HEK293T (cell line): ENCODE data around the gene NUDT15.

Source experiments
- BHLHE40 ChIP-seq: fragments of 450-650 bp; IDR thresholded peaks from 2 replicates; pipeline ENCODE4 v1.6.1; 2016; ENCODE audit warnings: mild to moderate bottlenecking, moderate library complexity, borderline replicate concordance
- ELF4 ChIP-seq: fragments of 450-650 bp; IDR thresholded peaks from 2 replicates; pipeline ENCODE4 v1.6.1; 2017; ENCODE audit warnings: antibody characterized with exemption
- FOXA1 ChIP-seq: fragments of 450-650 bp; IDR thresholded peaks from 2 replicates; pipeline ENCODE4 v1.6.1; 2016; ENCODE audit warnings: mild to moderate bottlenecking
- FOXK2 ChIP-seq: fragments of 450-650 bp; IDR thresholded peaks from 2 replicates; pipeline ENCODE4 v1.6.1; 2016; ENCODE audit warnings: mild to moderate bottlenecking
- FOXM1 ChIP-seq: fragments of 450-650 bp; IDR thresholded peaks from 2 replicates; pipeline ENCODE4 v1.6.1; 2017; ENCODE audit warnings: mild to moderate bottlenecking, borderline replicate concordance
- HDGF ChIP-seq: fragments of 450-650 bp; IDR thresholded peaks from 2 replicates; pipeline ENCODE4 v1.6.1; 2017; ENCODE audit warnings: antibody characterized with exemption, borderline replicate concordance
- L3MBTL2 ChIP-seq: fragments of 450-650 bp; conservative IDR thresholded peaks from 2 replicates; pipeline ENCODE4 v1.6.1; 2016; ENCODE audit warnings: mild to moderate bottlenecking
- LEF1 ChIP-seq: fragments of 450-650 bp; IDR thresholded peaks from 2 replicates; pipeline ENCODE4 v1.6.1; 2017; ENCODE audit warnings: mild to moderate bottlenecking, borderline replicate concordance
- NFRKB ChIP-seq: fragments of 450-650 bp; IDR thresholded peaks from 2 replicates; pipeline ENCODE4 v1.6.1; 2016; ENCODE audit warnings: mild to moderate bottlenecking, moderate library complexity
- PKNOX1 ChIP-seq: fragments of 450-650 bp; IDR thresholded peaks from 2 replicates; pipeline ENCODE4 v1.6.1; 2016
- SP1 ChIP-seq: fragments of 450-650 bp; IDR thresholded peaks from 2 replicates; pipeline ENCODE4 v1.6.1; 2017
- SUZ12 ChIP-seq: fragments of 450-650 bp; IDR thresholded peaks from 2 replicates; pipeline ENCODE4 v1.6.1; 2016; ENCODE audit warnings: mild to moderate bottlenecking
- TARDBP ChIP-seq: fragments of 450-650 bp; IDR thresholded peaks from 2 replicates; pipeline ENCODE4 v1.6.1; 2016
- ZNF384 ChIP-seq: fragments of 450-650 bp; IDR thresholded peaks from 2 replicates; pipeline ENCODE4 v1.6.1; 2016

GRCh38 chr13:47990427-47990826 is 47.1 kb upstream of the NUDT15 start:
- no peak for TF ChIP-seq FOXK2
- no peak for TF ChIP-seq SUZ12
- no peak for TF ChIP-seq ELF4
- TF ChIP-seq LEF1, result no peak
- TF ChIP-seq FOXA1, result no peak
- no peak for TF ChIP-seq SP1
- no peak for TF ChIP-seq FOXM1
- no peak for TF ChIP-seq TARDBP
- no peak for TF ChIP-seq NFRKB
- TF ChIP-seq BHLHE40, result no peak
- TF ChIP-seq PKNOX1, result no peak
- no peak for TF ChIP-seq ZNF384
- TF ChIP-seq HDGF, result no peak
- no peak for TF ChIP-seq L3MBTL2
